Parathyroid adenoma (tissue), 2 donors: ENCODE data around the gene C16orf82.

Source experiments
- H2AFZ ChIP-seq: fragments of 300-600 bp; sonication (generic); one replicate; pipeline ENCODE4 v1.7.0; 2017; ENCODE audit warnings: antibody characterized with exemption, mild to moderate bottlenecking
- H3K27ac ChIP-seq: fragments of 300-600 bp; sonication (generic); one replicate; pipeline ENCODE4 v1.7.0; 2017
- H3K27me3 ChIP-seq: fragments of 300-600 bp; sonication (generic); one replicate; pipeline ENCODE4 v1.7.0; 2017; ENCODE audit warnings: low read length; ENCODE audit not compliant: control insufficient read depth, insufficient read depth
- H3K36me3 ChIP-seq: fragments of 300-600 bp; sonication (generic); one replicate; pipeline ENCODE4 v1.7.0; 2017; ENCODE audit warnings: low read length; ENCODE audit not compliant: control insufficient read depth, insufficient read depth
- H3K4me1 ChIP-seq: fragments of 300-600 bp; sonication (generic); one replicate; pipeline ENCODE4 v1.7.0; 2017; ENCODE audit warnings: control low read depth
- H3K4me2 ChIP-seq: fragments of 300-600 bp; sonication (generic); one replicate; pipeline ENCODE4 v1.7.0; 2017; ENCODE audit warnings: low read length
- H3K4me3 ChIP-seq: fragments of 300-600 bp; sonication (generic); one replicate; pipeline ENCODE4 v1.7.0; 2017; ENCODE audit warnings: low read depth, low read length
- H3K79me2 ChIP-seq: fragments of 300-600 bp; sonication (generic); one replicate; pipeline ENCODE4 v1.7.0; 2017; ENCODE audit warnings: control low read depth
- H3K9ac ChIP-seq: fragments of 300-600 bp; sonication (generic); one replicate; pipeline ENCODE4 v1.7.0; 2017; ENCODE audit warnings: mild to moderate bottlenecking
- H3K9me3 ChIP-seq: fragments of 300-600 bp; sonication (generic); one replicate; pipeline ENCODE4 v1.7.0; 2017; ENCODE audit warnings: low read length; ENCODE audit not compliant: control insufficient read depth
- CTCF ChIP-seq: fragments of 300-600 bp; sonication (generic); IDR thresholded peaks from one replicate; pipeline ENCODE4 v1.7.0; 2017; ENCODE audit warnings: antibody characterized with exemption, mild to moderate bottlenecking
- donor health status: primary hyperparathyroidism.

The C16orf82 gene

GRCh38 chr16:27028591-27029110 lies 38.1 kb upstream of the C16orf82 start:
- H3K4me1 ChIP-seq = no peaks in the 10 kb centered on the region
- H3K27me3 ChIP-seq = no peaks in the 10 kb centered on the region
- H3K27ac ChIP-seq = no peak overlapping the region
- H3K9ac ChIP-seq = no peak overlapping the region
- H2AFZ ChIP-seq = no peak overlapping the region
- H3K4me3 ChIP-seq = no peak overlapping the region
- H3K79me2 ChIP-seq = no peaks in the 10 kb centered on the region
- no peak for TF ChIP-seq CTCF
- H3K9me3 ChIP-seq = no peaks in the 10 kb centered on the region
- H3K4me2 ChIP-seq = no peak overlapping the region
- no peaks in the 10 kb centered on the region for H3K36me3 ChIP-seq

GRCh38 chr16:27029525-27029924 lies 37.2 kb upstream of the C16orf82 start:
- Histone ChIP-seq H3K4me2 (no peak overlapping the region), H3K4me1 (no peaks in the 10 kb centered on the region), H3K9me3 (no peaks in the 10 kb centered on the region), H3K4me3 (no peak overlapping the region), H3K9ac (no peak overlapping the region), H3K36me3 (no peaks in the 10 kb centered on the region), H3K27me3 (no peaks in the 10 kb centered on the region), H3K27ac (no peak overlapping the region), H2AFZ (no peak overlapping the region), H3K79me2 (no peaks in the 10 kb centered on the region)
- TF ChIP-seq CTCF = no peak

GRCh38 chr16:27033281-27033979 lies 33.3 kb upstream of the C16orf82 start:
- no peak overlapping the region for H3K4me2 ChIP-seq
- H3K36me3 ChIP-seq = no peaks in the 10 kb centered on the region
- H2AFZ ChIP-seq = no peak overlapping the region
- no peaks in the 10 kb centered on the region for H3K4me1 ChIP-seq
- no peak overlapping the region for H3K27ac ChIP-seq
- no peak overlapping the region for H3K9ac ChIP-seq
- no peaks in the 10 kb centered on the region for H3K79me2 ChIP-seq
- no peaks in the 10 kb centered on the region for H3K27me3 ChIP-seq
- H3K4me3 ChIP-seq = no peak overlapping the region
- TF ChIP-seq CTCF = no peak
- H3K9me3 ChIP-seq = no peaks in the 10 kb centered on the region

- Histone ChIP-seq H3K9me3 (no peaks in the 10 kb centered on the region), H3K36me3 (no peaks in the 10 kb centered on the region), H3K9ac (no peak overlapping the region), H3K27me3 (no peaks in the 10 kb centered on the region), H3K4me3 (no peak overlapping the region), H2AFZ (no peak overlapping the region), H3K27ac (no peak overlapping the region), H3K79me2 (no peaks in the 10 kb centered on the region), H3K4me1 (no peaks in the 10 kb centered on the region), H3K4me2 (no peak overlapping the region)
- no peak for TF ChIP-seq CTCF
Measured at GRCh38 chr16:27040732-27041131, 26.0 kb upstream of the C16orf82 start.

- Histone ChIP-seq H2AFZ (no peak overlapping the region), H3K4me1 (no peaks in the 10 kb centered on the region), H3K36me3 (no peaks in the 10 kb centered on the region), H3K79me2 (no peaks in the 10 kb centered on the region), H3K27ac (no peak overlapping the region), H3K9ac (no peak overlapping the region), H3K4me3 (no peak overlapping the region), H3K27me3 (no peaks in the 10 kb centered on the region), H3K9me3 (no peaks in the 10 kb centered on the region), H3K4me2 (no peak overlapping the region)
- TF ChIP-seq CTCF = no peak
Measured at GRCh38 chr16:27046958-27047518, 19.7 kb upstream of the C16orf82 start.
